GM12801 (cell line): ENCODE results near the gene PCLO.

Experiments
- CTCF ChIP-seq: IDR thresholded peaks from one replicate; pipeline ENCODE4 v1.5.1; 2011; ENCODE audit warnings: control low read depth; ENCODE audit not compliant: insufficient read length; ENCODE audit errors: extremely low read depth

The PCLO gene

GRCh38 chr7:83072576-83073517 is 89.8 kb downstream of the PCLO start:
- TF ChIP-seq CTCF, result no peak

- TF ChIP-seq CTCF, result no peak
These were observed 97.0 kb downstream of the PCLO start for GRCh38 chr7:83065714-83066113.

GRCh38 chr7:83060218-83060617 is 102.5 kb downstream of the PCLO start:
- TF ChIP-seq CTCF, result no peak

- no peak for TF ChIP-seq CTCF
These were observed 104.0 kb downstream of the PCLO start for GRCh38 chr7:83058667-83059066.

- no peak for TF ChIP-seq CTCF
These were observed 107.5 kb downstream of the PCLO start for GRCh38 chr7:83055197-83055596.

- no peak for TF ChIP-seq CTCF
These were observed 108.2 kb downstream of the PCLO start for GRCh38 chr7:83054472-83054871.

GRCh38 chr7:83053965-83054364 is 108.7 kb downstream of the PCLO start:
- TF ChIP-seq CTCF, result no peak
